Stimulated activated effector memory CD8-positive, alpha-beta T cell treated with anti-CD3 and anti-CD28 coated beads, Interleukin-12 subunit alpha, Interleukin-12 subunit beta, amount 100 ng/mL, for 72 hours (primary cell): ENCODE data around the gene TAOK1.
"Not testable (repeated sequence)": the region's sequence is repeated elsewhere in the genome, so short reads cannot be mapped to it uniquely, and the experiment has no call there.

ENCODE experiments used
- ATAC-seq: fragments of 150-1000 bp; cut with Tn5 transposase; 2 replicates; pipeline ENCODE4 v1.10.0; 2021
- DNase-seq, 2 donors: peaks; one replicate each; pipeline ENCODE4 v3.0.0; 2021 to 2022; ENCODE audit warnings: low spot score in 2 of 2
- H3K27ac Mint-ChIP-seq: one replicate; pipeline ENCODE4 v1.8.0; 2022; ENCODE audit warnings: mild to moderate bottlenecking, mixed read lengths
- H3K36me3 Mint-ChIP-seq: one replicate; pipeline ENCODE4 v1.8.0; 2022; ENCODE audit warnings: mild to moderate bottlenecking, mixed read lengths
- H3K4me1 Mint-ChIP-seq: one replicate; pipeline ENCODE4 v1.8.0; 2022; ENCODE audit warnings: mixed read lengths
- H3K4me3 Mint-ChIP-seq: one replicate; pipeline ENCODE4 v1.8.0; 2022; ENCODE audit warnings: mild to moderate bottlenecking, mixed read lengths
- H3K9me3 Mint-ChIP-seq: one replicate; pipeline ENCODE4 v1.8.0; 2022; ENCODE audit warnings: mixed read lengths

TAOK1 gene

GRCh38 chr17:29389982-29390850 is at the start of gene TAOK1:
Gene TAOK1, plus strand, starts transcription at chr17:29390363. Its CDS starts 61,186 bp downstream, at chr17:29451549.
- DNase-seq (peak; percentile 97 to 98), ATAC-seq (peak; percentile 96)
- Mint-ChIP-seq H3K4me1 (peaks cover 29% of the 10 kb centered on the region), H3K9me3 (no peaks in the 10 kb centered on the region), H3K4me3 (peak within 1 kb of the TSS; percentile 97), H3K27ac (peak within 1 kb of the TSS; percentile 98), H3K36me3 (peaks cover 44% of the 10 kb centered on the region)

- Mint-ChIP-seq H3K4me1 (no peaks in the 10 kb centered on the region), H3K27ac (no peak overlapping the region), H3K4me3 (no peak overlapping the region), H3K36me3 (no peaks in the 10 kb centered on the region), H3K9me3 (no peaks in the 10 kb centered on the region)
- ATAC-seq = no peak
- no peak for DNase-seq
These were observed 48.4 kb upstream of the TAOK1 start for GRCh38 chr17:29341726-29342125.

- no peak for DNase-seq
- Mint-ChIP-seq H3K27ac (no peak overlapping the region), H3K4me1 (no peaks in the 10 kb centered on the region), H3K36me3 (no peaks in the 10 kb centered on the region), H3K4me3 (no peak overlapping the region), H3K9me3 (no peaks in the 10 kb centered on the region)
- no peak for ATAC-seq
These were observed 47.9 kb upstream of the TAOK1 start for GRCh38 chr17:29342158-29342765.

GRCh38 chr17:29344201-29344856 is 45.8 kb upstream of the TAOK1 start:
- H3K27ac Mint-ChIP-seq = no peak overlapping the region
- DNase-seq (no peak), ATAC-seq (no peak)
- no peaks in the 10 kb centered on the region for H3K9me3 Mint-ChIP-seq
- no peak overlapping the region for H3K4me3 Mint-ChIP-seq
- H3K36me3 Mint-ChIP-seq = no peaks in the 10 kb centered on the region
- H3K4me1 Mint-ChIP-seq = no peaks in the 10 kb centered on the region

GRCh38 chr17:29345066-29345465 is 45.1 kb upstream of the TAOK1 start:
- Mint-ChIP-seq H3K4me3 (no peak overlapping the region), H3K4me1 (no peaks in the 10 kb centered on the region), H3K9me3 (no peaks in the 10 kb centered on the region), H3K36me3 (no peaks in the 10 kb centered on the region), H3K27ac (no peak overlapping the region)
- DNase-seq (no peak), ATAC-seq (no peak)

- not testable (repeated sequence) for H3K4me3 Mint-ChIP-seq, DNase-seq, H3K4me1 Mint-ChIP-seq, H3K9me3 Mint-ChIP-seq, ATAC-seq, H3K27ac Mint-ChIP-seq, H3K36me3 Mint-ChIP-seq
These were observed 44.7 kb upstream of the TAOK1 start for GRCh38 chr17:29345470-29345869.

GRCh38 chr17:29346462-29346861 is 43.7 kb upstream of the TAOK1 start:
- no peak overlapping the region for H3K4me3 Mint-ChIP-seq
- no peak for DNase-seq
- no peaks in the 10 kb centered on the region for H3K9me3 Mint-ChIP-seq

GRCh38 chr17:29347831-29348629 is 42.1 kb upstream of the TAOK1 start:
- DNase-seq = no peak
- no peaks in the 10 kb centered on the region for H3K36me3 Mint-ChIP-seq
- no peak overlapping the region for H3K27ac Mint-ChIP-seq
- no peak overlapping the region for H3K4me3 Mint-ChIP-seq
- no peak for ATAC-seq
- no peaks in the 10 kb centered on the region for H3K9me3 Mint-ChIP-seq
- no peaks in the 10 kb centered on the region for H3K4me1 Mint-ChIP-seq

More at GRCh38 chr17:29346462-29346861, 43.7 kb upstream of the TAOK1 start:
- no peaks in the 10 kb centered on the region for H3K36me3 Mint-ChIP-seq
- no peaks in the 10 kb centered on the region for H3K4me1 Mint-ChIP-seq
- H3K27ac Mint-ChIP-seq = no peak overlapping the region
- ATAC-seq = no peak

- H3K9me3 Mint-ChIP-seq = no peaks in the 10 kb centered on the region
- no peak overlapping the region for H3K27ac Mint-ChIP-seq
- H3K4me1 Mint-ChIP-seq = no peaks in the 10 kb centered on the region
- no peaks in the 10 kb centered on the region for H3K36me3 Mint-ChIP-seq
- no peak for DNase-seq
- H3K4me3 Mint-ChIP-seq = no peak overlapping the region
- no peak for ATAC-seq
These were observed 40.8 kb upstream of the TAOK1 start for GRCh38 chr17:29349409-29349808.

GRCh38 chr17:29352146-29352545 is 38.0 kb upstream of the TAOK1 start:
- DNase-seq (no peak), ATAC-seq (no peak)
- H3K27ac Mint-ChIP-seq = no peak overlapping the region
- no peaks in the 10 kb centered on the region for H3K36me3 Mint-ChIP-seq
- no peaks in the 10 kb centered on the region for H3K9me3 Mint-ChIP-seq
- H3K4me3 Mint-ChIP-seq = no peak overlapping the region
- no peaks in the 10 kb centered on the region for H3K4me1 Mint-ChIP-seq

- DNase-seq = no peak
- ATAC-seq = no peak
- no peak overlapping the region for H3K27ac Mint-ChIP-seq
- H3K36me3 Mint-ChIP-seq = no peaks in the 10 kb centered on the region
- no peaks in the 10 kb centered on the region for H3K9me3 Mint-ChIP-seq
- no peak overlapping the region for H3K4me3 Mint-ChIP-seq
- peaks cover 5% of the 10 kb centered on the region for H3K4me1 Mint-ChIP-seq
These were observed 32.9 kb upstream of the TAOK1 start for GRCh38 chr17:29357232-29357631.

GRCh38 chr17:29357821-29358232 is 32.3 kb upstream of the TAOK1 start:
- Mint-ChIP-seq H3K36me3 (no peaks in the 10 kb centered on the region), H3K27ac (no peak overlapping the region), H3K4me1 (peaks cover 5% of the 10 kb centered on the region), H3K4me3 (no peak overlapping the region), H3K9me3 (no peaks in the 10 kb centered on the region)
- no peak for DNase-seq
- peak; percentile 80 for ATAC-seq

GRCh38 chr17:29358416-29358815 is 31.7 kb upstream of the TAOK1 start:
- peaks cover 5% of the 10 kb centered on the region for H3K4me1 Mint-ChIP-seq
- H3K27ac Mint-ChIP-seq = no peak overlapping the region
- ATAC-seq (peak; percentile 39), DNase-seq (no peak)
- no peaks in the 10 kb centered on the region for H3K9me3 Mint-ChIP-seq
- H3K4me3 Mint-ChIP-seq = no peak overlapping the region
- no peaks in the 10 kb centered on the region for H3K36me3 Mint-ChIP-seq

- H3K4me1 Mint-ChIP-seq = peaks cover 5% of the 10 kb centered on the region
- DNase-seq = no peak
- ATAC-seq = no peak
- H3K4me3 Mint-ChIP-seq = no peak overlapping the region
- H3K27ac Mint-ChIP-seq = no peak overlapping the region
- no peaks in the 10 kb centered on the region for H3K9me3 Mint-ChIP-seq
- no peaks in the 10 kb centered on the region for H3K36me3 Mint-ChIP-seq
These were observed 30.4 kb upstream of the TAOK1 start for GRCh38 chr17:29359777-29360176.

- H3K27ac Mint-ChIP-seq = no peak overlapping the region
- no peak overlapping the region for H3K4me3 Mint-ChIP-seq
- ATAC-seq = no peak
- H3K9me3 Mint-ChIP-seq = no peaks in the 10 kb centered on the region
- no peak for DNase-seq
- H3K4me1 Mint-ChIP-seq = no peaks in the 10 kb centered on the region
- H3K36me3 Mint-ChIP-seq = no peaks in the 10 kb centered on the region
These were observed 26.4 kb upstream of the TAOK1 start for GRCh38 chr17:29363716-29364115.
